Stomach (tissue), 9 donors: ENCODE results near the gene IFNA4. TPM values are rescaled to one million over a fixed set of nuclear protein-coding genes. Genes with fewer than 3 reads are reported as not detected.

Source experiments
- DNase-seq, 2 donors: peaks; one replicate each; pipeline versions ENCODE4 v3.0.0 to v3.0.0-alpha.2; 2013 to 2019
- H3K27ac ChIP-seq, 5 donors: fragments of 200-600 bp in 4 of 5; sonication (generic) in 4 of 5; one replicate each; pipeline ENCODE4 v1.5.1; 2013 to 2019; ENCODE audit warnings: mild to moderate bottlenecking in 1 of 5, moderate library complexity in 1 of 5
- H3K27me3 ChIP-seq, 3 donors: fragments of 200-600 bp; sonication (generic); one replicate each; pipeline ENCODE4 v1.5.1; 2017 to 2019; ENCODE audit warnings: mixed run types in 1 of 3
- H3K36me3 ChIP-seq, 4 donors: fragments of 200-600 bp; sonication (generic); 1 replicate in 3 of 4; 2 replicates in 1 of 4; pipeline ENCODE4 v1.5.1; 2016 to 2019
- H3K4me1 ChIP-seq, 4 donors: fragments of 200-600 bp; sonication (generic); one replicate each; pipeline ENCODE4 v1.5.1; 2016 to 2019
- H3K4me3 ChIP-seq, 4 donors: fragments of 200-600 bp; sonication (generic) in 3 of 4; one replicate each; pipeline ENCODE4 v1.5.1; 2016 to 2019; ENCODE audit warnings: mild to moderate bottlenecking in 1 of 4
- H3K9me3 ChIP-seq, 4 donors: fragments of 200-600 bp; sonication (generic); one replicate each; pipeline ENCODE4 v1.5.1; 2016 to 2019
- CTCF ChIP-seq, 7 experiments: fragments of 450-650 bp in 4 of 7; fragments of 200-600 bp in 3 of 7; sonication (generic) in 3 of 7; IDR thresholded peaks; one replicate each; pipeline ENCODE4 v1.5.1; 2016 to 2019; ENCODE audit warnings: antibody characterized with exemption in 7 of 7, control low read depth in 2 of 7, mild to moderate bottlenecking in 1 of 7
- EP300 ChIP-seq: sonication (generic); formaldehyde crosslinking; IDR thresholded peaks from one replicate; pipeline ENCODE4 v1.6.1; 2017; ENCODE audit warnings: antibody characterized with exemption
- POLR2A ChIP-seq, 4 donors: fragments of 450-650 bp; IDR thresholded peaks; one replicate each; pipeline ENCODE4 v1.6.1; 2016; ENCODE audit warnings: antibody characterized with exemption in 4 of 4, control low read depth in 2 of 4, mild to moderate bottlenecking in 1 of 4, moderate library complexity in 1 of 4
- POLR2AphosphoS5 ChIP-seq, 3 donors: sonication (generic); formaldehyde crosslinking; IDR thresholded peaks; one replicate each; pipeline ENCODE4 v1.6.1; 2016; ENCODE audit warnings: antibody characterized with exemption in 3 of 3
- WGBS, 5 donors: extraction: QIAGEN DNeasy Blood & Tissue Kit in 3 of 5; methylation state at CpG; one replicate each; pipeline versions ENCODE4 v1.1.5 to v1.1.7; 2013 to 2018; 5-methylcytosine and 5-hydroxymethylcytosine counted together
- intact Hi-C: fragments of 100-400 bp; cut with DNase I; formaldehyde crosslinking; loops from one replicate; pipeline ENCODE4 v1.15.1; 2023; ENCODE audit warnings: low total_unique reads
- polyA plus RNA-seq, 3 donors: library from polyadenylated mRNA; stranded (reverse); fragments of 200-250 nt; gene quantifications; one replicate each; pipeline ENCODE4 v1.2.3, GENCODE V29; 2013
- small RNA-seq, 4 donors: library from RNA; depleted of rRNA; stranded (forward); fragments of <200 nt; gene quantifications; one replicate each; pipeline ENCODE3, GENCODE V24; 2016
- total RNA-seq, 5 donors: library from RNA; depleted of rRNA; stranded (reverse); fragments of >200 nt; gene quantifications; one replicate each; pipeline versions ENCODE4 v1.1.0 to v1.2.3, GENCODE V29; 2014 to 2016
- donor health status: healthy with polysubstance abuse.
- donor health status: Bipolar disorder and iron deficiency.
- donor health status: healthy.

IFNA4 gene
- total and polyA plus RNA-seq, 8 donors = not detected

GRCh38 chr9:21137020-21137419 lies 50.4 kb downstream of the IFNA4 start:
- TF ChIP-seq EP300 = no peak
- TF ChIP-seq POLR2AphosphoS5 (IDR thresholded peaks at IDR 0.05) = no peak
- TF ChIP-seq POLR2A (IDR thresholded peaks at IDR 0.05) = no peak
- no peak for TF ChIP-seq CTCF (IDR thresholded peaks at IDR 0.05)
- Histone ChIP-seq H3K27ac (no peak overlapping the region), H3K4me1 (no peaks in the 10 kb centered on the region), H3K4me3 (no peak overlapping the region), H3K27me3 (no peaks in the 10 kb centered on the region), H3K36me3 (no peaks in the 10 kb centered on the region), H3K9me3 (no peaks in the 10 kb centered on the region)
- no peak for DNase-seq
- intact Hi-C loops = no loop called here
- WGBS, 5 donors = 33 to 97% (median 92%) methylated on average over 1 of the region's 1 CpG

Small RNAs within 50 kb of the gene (small RNA-seq; reads per million reads assigned to genes)
- gene RF00019 = 0 reads per million in 4 donors

Other genes with a start within 250 kb of the IFNA4 start
- gene HACD4, start 155.9 kb downstream of the IFNA4 start, total RNA-seq = 10 to 100 TPM in 2 of 5 donors, 1 to 10 TPM in 2, under 1 TPM in 1; 0.29 to 12.1 (median 5.9) TPM
- 1 to 10 TPM; 1.6 to 4.1 (median 1.8) TPM for gene HACD4, start 155.9 kb downstream of the IFNA4 start, polyA plus RNA-seq
- not detected for gene IFNB1, start 109.6 kb downstream of the IFNA4 start, total RNA-seq
- gene IFNB1, start 109.6 kb downstream of the IFNA4 start, polyA plus RNA-seq = not detected
- not detected for gene IFNW1, start 45.8 kb downstream of the IFNA4 start, total RNA-seq
- not detected for gene IFNW1, start 45.8 kb downstream of the IFNA4 start, polyA plus RNA-seq
- not detected for gene IFNA21, start 20.9 kb downstream of the IFNA4 start, total RNA-seq
- not detected for gene IFNA21, start 20.9 kb downstream of the IFNA4 start, polyA plus RNA-seq
- not detected for gene IFNA7, start 14.6 kb upstream of the IFNA4 start, total RNA-seq
- gene IFNA7, start 14.6 kb upstream of the IFNA4 start, polyA plus RNA-seq = not detected
- gene IFNA10, start 19.6 kb upstream of the IFNA4 start, total RNA-seq = not detected
- gene IFNA10, start 19.6 kb upstream of the IFNA4 start, polyA plus RNA-seq = not detected
- gene IFNA16, start 29.7 kb upstream of the IFNA4 start, total RNA-seq = not detected
- gene IFNA16, start 29.7 kb upstream of the IFNA4 start, polyA plus RNA-seq = not detected
- not detected for gene IFNA17, start 40.6 kb upstream of the IFNA4 start, total RNA-seq
- gene IFNA17, start 40.6 kb upstream of the IFNA4 start, polyA plus RNA-seq = not detected
- gene IFNA14, start 52.4 kb upstream of the IFNA4 start, total RNA-seq = not detected
- gene IFNA14, start 52.4 kb upstream of the IFNA4 start, polyA plus RNA-seq = not detected
- gene IFNA5, start 117.7 kb upstream of the IFNA4 start, total RNA-seq = 1 to 10 TPM in 1 of 5 donors, under 1 TPM in 1, not detected in 3; 0.92 to 1.6 TPM
- not detected for gene IFNA5, start 117.7 kb upstream of the IFNA4 start, polyA plus RNA-seq
- 10 to 100 TPM in 4 of 5 donors, 1 to 10 TPM in 1; 4.1 to 35.7 (median 14.5) TPM for gene KLHL9, start 147.8 kb upstream of the IFNA4 start, total RNA-seq
- 1 to 10 TPM; 5.4 to 6.3 (median 6.0) TPM for gene KLHL9, start 147.8 kb upstream of the IFNA4 start, polyA plus RNA-seq
- gene IFNA6, start 163.3 kb upstream of the IFNA4 start, total RNA-seq = not detected
- gene IFNA6, start 163.3 kb upstream of the IFNA4 start, polyA plus RNA-seq = not detected
- gene IFNA13, start 180.5 kb upstream of the IFNA4 start, total RNA-seq = not detected
- not detected for gene IFNA13, start 180.5 kb upstream of the IFNA4 start, polyA plus RNA-seq
- gene IFNA2, start 197.8 kb upstream of the IFNA4 start, total RNA-seq = not detected
- not detected for gene IFNA2, start 197.8 kb upstream of the IFNA4 start, polyA plus RNA-seq
- gene IFNA8, start 221.5 kb upstream of the IFNA4 start, total RNA-seq = not detected
- not detected for gene IFNA8, start 221.5 kb upstream of the IFNA4 start, polyA plus RNA-seq